Measurements from ENCODE around the gene EDEM1.
A peak's percentile ranks its signal among the peaks of the same experiment; 100 is the strongest.
"Not testable (repeated sequence)": the region's sequence is repeated elsewhere in the genome, so short reads cannot be mapped to it uniquely, and the experiment has no call there.

EDEM1 gene
- total RNA-seq = 211 to 263 (median 226) reads per million in 3 donors

GRCh38 chr3:5187156-5187919 lies at the start of gene EDEM1:
EDEM1 (plus strand) TSS chr3:5187707; CDS start chr3:5187806, 99 bp downstream.
- Histone ChIP-seq H3K36me3 (ENCODE audit: control insufficient read depth, insufficient read depth, low read length) (no peaks in the 10 kb centered on the region), H3K4me3 (ENCODE audit: insufficient read depth, low read depth, low read length, poor library complexity, severe bottlenecking) (peak within 1 kb of the TSS; percentile 62), H3K9me3 (ENCODE audit: control insufficient read depth, low read length) (no peaks in the 10 kb centered on the region), H3K4me1 (ENCODE audit: control insufficient read depth, insufficient read depth, low read length, poor library complexity, severe bottlenecking) (peaks cover 10% of the 10 kb centered on the region), H3K27me3 (replicated peaks; ENCODE audit: control insufficient read depth, insufficient read depth, low read length, poor library complexity, severe bottlenecking) (no peaks in the 10 kb centered on the region), H3K27ac (ENCODE audit: insufficient read depth, low read length, poor library complexity, severe bottlenecking) (peak within 1 kb of the TSS; percentile 82)
- peak; percentile 88 to 94 (median 93) for DNase-seq

GRCh38 chr3:5138214-5138981 lies 49.1 kb upstream of the EDEM1 start:
- peaks cover 7% of the 10 kb centered on the region for H3K4me1 ChIP-seq (ENCODE audit: control insufficient read depth, insufficient read depth, low read length, poor library complexity, severe bottlenecking)
- no peaks in the 10 kb centered on the region for H3K9me3 ChIP-seq (ENCODE audit: control insufficient read depth, low read length)
- no peak overlapping the region for H3K4me3 ChIP-seq (ENCODE audit: insufficient read depth, low read depth, low read length, poor library complexity, severe bottlenecking)
- DNase-seq = no peak
- no peak overlapping the region for H3K27ac ChIP-seq (ENCODE audit: insufficient read depth, low read length, poor library complexity, severe bottlenecking)
- H3K27me3 ChIP-seq (replicated peaks; ENCODE audit: control insufficient read depth, insufficient read depth, low read length, poor library complexity, severe bottlenecking) = no peaks in the 10 kb centered on the region
- no peaks in the 10 kb centered on the region for H3K36me3 ChIP-seq (ENCODE audit: control insufficient read depth, insufficient read depth, low read length)

- no peaks in the 10 kb centered on the region for H3K27me3 ChIP-seq (replicated peaks; ENCODE audit: control insufficient read depth, insufficient read depth, low read length, poor library complexity, severe bottlenecking)
- no peak for DNase-seq
- no peak overlapping the region for H3K4me3 ChIP-seq (ENCODE audit: insufficient read depth, low read depth, low read length, poor library complexity, severe bottlenecking)
- no peaks in the 10 kb centered on the region for H3K9me3 ChIP-seq (ENCODE audit: control insufficient read depth, low read length)
- no peaks in the 10 kb centered on the region for H3K36me3 ChIP-seq (ENCODE audit: control insufficient read depth, insufficient read depth, low read length)
- H3K4me1 ChIP-seq (ENCODE audit: control insufficient read depth, insufficient read depth, low read length, poor library complexity, severe bottlenecking) = peaks cover 7% of the 10 kb centered on the region
- H3K27ac ChIP-seq (ENCODE audit: insufficient read depth, low read length, poor library complexity, severe bottlenecking) = no peak overlapping the region
Observed at GRCh38 chr3:5140230-5140621, 47.3 kb upstream of the EDEM1 start.

- H3K27ac ChIP-seq (ENCODE audit: insufficient read depth, low read length, poor library complexity, severe bottlenecking) = no peak overlapping the region
- DNase-seq = no peak
- no peak overlapping the region for H3K4me3 ChIP-seq (ENCODE audit: insufficient read depth, low read depth, low read length, poor library complexity, severe bottlenecking)
- H3K27me3 ChIP-seq (replicated peaks; ENCODE audit: control insufficient read depth, insufficient read depth, low read length, poor library complexity, severe bottlenecking) = no peaks in the 10 kb centered on the region
- H3K36me3 ChIP-seq (ENCODE audit: control insufficient read depth, insufficient read depth, low read length) = no peaks in the 10 kb centered on the region
- no peaks in the 10 kb centered on the region for H3K9me3 ChIP-seq (ENCODE audit: control insufficient read depth, low read length)
- H3K4me1 ChIP-seq (ENCODE audit: control insufficient read depth, insufficient read depth, low read length, poor library complexity, severe bottlenecking) = peaks cover 7% of the 10 kb centered on the region
Observed at GRCh38 chr3:5140839-5141238, 46.7 kb upstream of the EDEM1 start.

GRCh38 chr3:5141760-5142159 lies 45.7 kb upstream of the EDEM1 start:
- no peak for DNase-seq
- H3K9me3 ChIP-seq (ENCODE audit: control insufficient read depth, low read length) = no peaks in the 10 kb centered on the region
- H3K27me3 ChIP-seq (replicated peaks; ENCODE audit: control insufficient read depth, insufficient read depth, low read length, poor library complexity, severe bottlenecking) = no peaks in the 10 kb centered on the region
- H3K36me3 ChIP-seq (ENCODE audit: control insufficient read depth, insufficient read depth, low read length) = peaks cover 9% of the 10 kb centered on the region
- no peak overlapping the region for H3K27ac ChIP-seq (ENCODE audit: insufficient read depth, low read length, poor library complexity, severe bottlenecking)
- no peak overlapping the region for H3K4me3 ChIP-seq (ENCODE audit: insufficient read depth, low read depth, low read length, poor library complexity, severe bottlenecking)
- peaks cover 2% of the 10 kb centered on the region for H3K4me1 ChIP-seq (ENCODE audit: control insufficient read depth, insufficient read depth, low read length, poor library complexity, severe bottlenecking)

GRCh38 chr3:5143464-5143863 lies 44.0 kb upstream of the EDEM1 start:
- Histone ChIP-seq H3K4me1 (ENCODE audit: control insufficient read depth, insufficient read depth, low read length, poor library complexity, severe bottlenecking) (no peaks in the 10 kb centered on the region), H3K4me3 (ENCODE audit: insufficient read depth, low read depth, low read length, poor library complexity, severe bottlenecking) (no peak overlapping the region), H3K9me3 (ENCODE audit: control insufficient read depth, low read length) (no peaks in the 10 kb centered on the region), H3K36me3 (ENCODE audit: control insufficient read depth, insufficient read depth, low read length) (peaks cover 9% of the 10 kb centered on the region), H3K27ac (ENCODE audit: insufficient read depth, low read length, poor library complexity, severe bottlenecking) (no peak overlapping the region), H3K27me3 (replicated peaks; ENCODE audit: control insufficient read depth, insufficient read depth, low read length, poor library complexity, severe bottlenecking) (no peaks in the 10 kb centered on the region)
- no peak for DNase-seq

- no peak for DNase-seq
- H3K9me3 ChIP-seq (ENCODE audit: control insufficient read depth, low read length) = no peaks in the 10 kb centered on the region
- H3K4me1 ChIP-seq (ENCODE audit: control insufficient read depth, insufficient read depth, low read length, poor library complexity, severe bottlenecking) = peaks cover 5% of the 10 kb centered on the region
- H3K36me3 ChIP-seq (ENCODE audit: control insufficient read depth, insufficient read depth, low read length) = peaks cover 9% of the 10 kb centered on the region
- H3K4me3 ChIP-seq (ENCODE audit: insufficient read depth, low read depth, low read length, poor library complexity, severe bottlenecking) = no peak overlapping the region
- H3K27ac ChIP-seq (ENCODE audit: insufficient read depth, low read length, poor library complexity, severe bottlenecking) = no peak overlapping the region
- H3K27me3 ChIP-seq (replicated peaks; ENCODE audit: control insufficient read depth, insufficient read depth, low read length, poor library complexity, severe bottlenecking) = no peaks in the 10 kb centered on the region
Observed at GRCh38 chr3:5144316-5144994, 43.1 kb upstream of the EDEM1 start.

GRCh38 chr3:5145120-5145519 lies 42.4 kb upstream of the EDEM1 start:
- Histone ChIP-seq H3K4me1 (ENCODE audit: control insufficient read depth, insufficient read depth, low read length, poor library complexity, severe bottlenecking) (peaks cover 6% of the 10 kb centered on the region), H3K27ac (ENCODE audit: insufficient read depth, low read length, poor library complexity, severe bottlenecking) (no peak overlapping the region), H3K36me3 (ENCODE audit: control insufficient read depth, insufficient read depth, low read length) (peaks cover 9% of the 10 kb centered on the region), H3K4me3 (ENCODE audit: insufficient read depth, low read depth, low read length, poor library complexity, severe bottlenecking) (no peak overlapping the region), H3K27me3 (replicated peaks; ENCODE audit: control insufficient read depth, insufficient read depth, low read length, poor library complexity, severe bottlenecking) (no peaks in the 10 kb centered on the region), H3K9me3 (ENCODE audit: control insufficient read depth, low read length) (no peaks in the 10 kb centered on the region)
- no peak for DNase-seq

GRCh38 chr3:5147152-5147551 lies 40.4 kb upstream of the EDEM1 start:
- not testable (repeated sequence) for H3K27ac ChIP-seq (ENCODE audit: insufficient read depth, low read length, poor library complexity, severe bottlenecking); DNase-seq; H3K36me3 ChIP-seq (ENCODE audit: control insufficient read depth, insufficient read depth, low read length); H3K9me3 ChIP-seq (ENCODE audit: control insufficient read depth, low read length); H3K4me3 ChIP-seq (ENCODE audit: insufficient read depth, low read depth, low read length, poor library complexity, severe bottlenecking); H3K4me1 ChIP-seq (ENCODE audit: control insufficient read depth, insufficient read depth, low read length, poor library complexity, severe bottlenecking); H3K27me3 ChIP-seq (replicated peaks; ENCODE audit: control insufficient read depth, insufficient read depth, low read length, poor library complexity, severe bottlenecking)

Measured in effector memory CD4-positive, alpha-beta T cell (primary cell).